ENCODE measurements around the gene AHSG.

Gene AHSG

DNA sequence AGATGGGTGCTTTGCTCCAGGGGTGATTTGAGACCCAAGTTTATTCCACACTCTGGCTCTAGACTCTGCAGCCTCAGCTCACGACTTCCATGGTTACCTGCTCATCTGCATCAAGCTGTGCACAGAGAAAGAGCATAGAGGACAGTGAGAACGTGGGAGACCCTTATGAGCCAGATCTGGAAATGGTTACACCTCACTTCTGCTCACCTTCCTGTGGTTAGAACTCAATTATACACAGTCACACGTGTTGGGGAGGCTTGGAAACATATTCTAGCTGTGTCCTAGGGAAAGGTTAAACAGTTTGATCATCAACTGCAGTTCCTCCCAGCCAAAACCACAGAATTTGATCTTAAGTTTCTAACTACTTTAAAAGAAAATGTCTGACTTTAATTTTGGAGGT lies 29.2 kb downstream of the AHSG start:
- DNase-seq (ENCODE audit: low read depth, low spot score), result no peak

DNA sequence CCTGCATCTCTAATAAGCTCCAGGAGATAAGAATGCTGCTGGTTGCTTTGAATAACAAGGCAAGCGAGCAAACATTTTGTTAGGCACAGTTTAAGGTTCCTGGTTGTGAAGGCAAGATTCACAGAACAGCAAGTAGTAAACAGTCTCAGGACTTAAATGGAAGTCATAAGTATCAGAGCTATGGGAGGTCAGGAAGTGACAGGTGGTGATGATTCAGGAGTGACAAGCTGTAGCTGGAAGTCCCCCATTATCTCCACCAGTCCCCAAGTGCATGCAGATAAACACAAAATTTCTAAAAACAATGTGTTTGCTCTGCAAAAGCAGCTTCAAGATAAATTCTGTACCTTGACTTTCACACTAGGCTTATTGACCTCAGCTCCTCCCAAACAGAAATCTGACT lies 30.6 kb downstream of the AHSG start:
- DNase-seq (ENCODE audit: low read depth, low spot score), result no peak

DNA sequence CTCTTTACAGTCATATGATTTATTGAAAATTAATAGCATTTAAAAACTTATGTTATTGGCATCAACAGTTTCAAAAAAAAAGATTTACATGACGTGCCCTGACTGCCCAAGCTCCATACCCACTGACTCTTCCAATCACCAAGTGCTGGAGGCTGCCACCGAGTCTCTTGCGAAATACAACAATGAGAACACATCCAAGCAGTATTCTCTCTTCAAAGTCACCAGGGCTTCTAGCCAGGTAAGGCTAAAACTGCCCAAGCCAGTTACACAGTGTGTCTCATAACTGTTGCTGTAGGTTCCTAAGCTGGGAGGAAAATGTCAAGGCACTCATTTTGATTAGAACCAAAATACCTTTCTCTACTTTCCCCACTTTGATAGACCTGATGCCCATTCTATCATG lies 31.8 kb downstream of the AHSG start:
- no peak for DNase-seq (ENCODE audit: low read depth, low spot score)

DNA sequence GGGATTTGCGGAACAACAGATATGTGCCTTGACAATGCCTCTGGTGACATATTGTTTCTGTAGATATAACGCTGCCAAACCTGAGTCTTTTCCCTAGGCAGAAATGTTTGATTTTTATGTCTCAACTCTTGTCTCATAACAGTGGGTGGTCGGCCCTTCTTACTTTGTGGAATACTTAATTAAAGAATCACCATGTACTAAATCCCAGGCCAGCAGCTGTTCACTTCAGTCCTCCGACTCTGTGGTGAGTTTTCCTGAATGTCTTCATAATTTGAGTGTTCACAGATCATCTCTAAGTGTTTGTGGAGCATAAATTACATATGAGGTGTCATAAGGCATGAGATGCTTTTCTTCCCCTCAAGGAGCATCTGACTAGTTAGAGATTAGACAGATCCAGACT lies 33.2 kb downstream of the AHSG start:
- no peak for DNase-seq (ENCODE audit: low read depth, low spot score)

DNA sequence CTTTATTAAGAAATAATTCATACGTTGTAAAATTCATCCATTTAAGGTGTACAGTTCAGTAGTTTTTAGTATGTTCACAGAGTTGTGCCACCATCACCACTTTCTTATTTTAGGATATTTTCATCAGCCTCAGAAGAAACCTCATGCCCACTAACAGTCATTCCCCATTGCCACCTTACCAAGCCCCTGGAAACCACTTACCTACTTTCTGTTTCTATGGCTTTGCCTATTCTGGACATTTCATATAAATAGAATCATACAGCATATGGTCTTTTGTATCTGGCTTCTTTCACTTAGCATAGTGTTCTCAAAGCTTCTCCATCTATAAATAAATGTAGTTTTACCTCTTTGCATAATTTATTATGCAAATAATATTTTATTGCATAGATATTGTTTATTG lies 34.0 kb downstream of the AHSG start:
- no peak for DNase-seq (ENCODE audit: low read depth, low spot score)

DNA sequence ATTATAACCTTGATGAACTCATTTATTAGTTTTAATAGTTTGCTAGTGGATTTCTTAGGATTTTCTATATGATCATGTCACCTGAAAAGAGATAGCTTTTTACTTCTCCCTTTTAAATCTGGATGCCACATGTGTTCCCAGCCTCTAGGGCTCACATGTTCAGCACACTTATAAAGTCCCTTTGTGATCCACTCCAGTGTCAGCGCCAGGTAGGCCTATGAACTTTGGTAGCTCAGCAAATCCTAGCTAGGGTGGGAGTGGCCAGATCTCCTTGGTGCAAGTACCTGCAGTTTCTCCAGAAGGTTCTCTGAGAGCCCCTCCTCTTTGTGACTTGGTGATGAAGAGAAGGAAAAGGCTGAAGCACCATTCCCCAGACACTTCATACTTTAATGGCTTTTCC lies 36.0 kb downstream of the AHSG start:
- DNase-seq (ENCODE audit: low read depth, low spot score), result no peak

DNA sequence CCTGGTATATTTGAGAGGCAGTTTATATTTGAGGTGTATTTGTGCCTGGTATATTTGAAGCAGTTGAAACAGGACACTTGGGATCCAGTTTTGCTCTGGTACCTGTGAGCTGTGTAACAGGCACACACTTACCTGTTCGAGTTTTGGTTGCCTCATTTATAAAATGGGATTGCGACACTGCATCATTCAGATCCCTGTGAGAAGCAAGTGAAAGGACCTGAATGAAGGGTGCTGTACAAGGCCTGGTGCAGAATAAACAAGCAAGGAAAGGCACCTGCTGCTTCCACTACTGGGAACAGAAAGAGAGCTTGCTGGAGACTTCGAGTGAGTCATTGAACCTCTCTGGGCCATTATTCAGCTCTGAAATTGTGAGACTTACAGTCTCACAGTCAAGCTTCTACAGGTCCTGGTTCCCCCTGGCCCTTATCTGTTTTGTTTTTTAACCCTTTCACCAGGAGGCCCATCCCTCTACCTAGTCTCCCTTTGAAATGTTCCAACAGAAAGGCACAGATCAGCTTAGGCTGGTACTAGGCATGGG lies 38.9 kb downstream of the AHSG start:
- DNase-seq (ENCODE audit: low read depth, low spot score), result no peak

DNA sequence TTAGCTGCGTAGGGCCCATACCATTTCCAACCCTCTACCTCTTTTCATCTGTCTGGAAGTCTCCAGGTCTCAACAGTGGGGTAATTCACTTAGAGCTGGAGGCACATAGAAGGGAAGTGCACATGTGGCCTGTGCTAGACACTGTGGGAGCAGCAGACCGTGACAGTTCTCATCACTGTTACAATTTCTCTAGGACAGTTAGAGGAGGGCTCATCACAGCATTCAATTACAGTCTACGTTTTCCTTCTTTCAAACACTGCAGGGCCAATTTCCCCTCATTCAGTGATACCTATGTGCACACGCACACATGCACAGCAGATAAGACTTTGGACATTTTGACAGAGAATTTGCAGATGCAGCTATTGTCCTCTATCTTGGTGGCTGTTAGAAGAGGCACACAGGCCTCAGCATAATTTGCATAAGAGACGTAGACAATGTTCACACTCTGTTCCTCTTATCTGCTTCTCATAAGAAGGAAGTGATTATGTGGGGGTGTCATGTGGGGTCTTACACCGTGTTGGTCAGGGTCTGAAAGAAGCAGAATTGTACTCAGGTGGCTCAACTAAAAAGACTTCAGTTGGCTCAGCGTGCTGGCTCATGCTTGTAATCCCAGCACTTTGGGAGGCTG lies 40.3 kb downstream of the AHSG start:
- DNase-seq (ENCODE audit: low read depth, low spot score), result no peak

DNA sequence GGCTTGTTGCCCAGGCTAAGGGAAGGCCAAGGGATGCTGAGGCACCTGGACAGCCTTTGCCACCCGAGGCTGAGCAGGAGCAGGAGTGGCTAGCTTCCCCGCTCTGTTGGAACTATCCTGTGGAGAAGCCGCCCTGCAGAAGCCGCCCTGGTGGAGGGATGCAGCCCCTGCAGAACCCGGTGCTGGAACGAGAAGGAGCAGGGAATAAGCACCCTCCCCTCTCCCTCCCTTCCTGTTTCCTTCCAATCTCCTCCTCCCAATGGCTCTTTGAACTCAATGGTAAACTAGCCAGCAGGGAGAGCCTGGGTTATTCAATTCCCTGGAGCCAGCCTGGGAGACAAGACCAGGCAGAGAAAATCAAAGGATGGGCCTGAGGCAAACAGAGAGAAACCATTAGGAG lies 41.1 kb downstream of the AHSG start:
- no peak for DNase-seq (ENCODE audit: low read depth, low spot score)

DNA sequence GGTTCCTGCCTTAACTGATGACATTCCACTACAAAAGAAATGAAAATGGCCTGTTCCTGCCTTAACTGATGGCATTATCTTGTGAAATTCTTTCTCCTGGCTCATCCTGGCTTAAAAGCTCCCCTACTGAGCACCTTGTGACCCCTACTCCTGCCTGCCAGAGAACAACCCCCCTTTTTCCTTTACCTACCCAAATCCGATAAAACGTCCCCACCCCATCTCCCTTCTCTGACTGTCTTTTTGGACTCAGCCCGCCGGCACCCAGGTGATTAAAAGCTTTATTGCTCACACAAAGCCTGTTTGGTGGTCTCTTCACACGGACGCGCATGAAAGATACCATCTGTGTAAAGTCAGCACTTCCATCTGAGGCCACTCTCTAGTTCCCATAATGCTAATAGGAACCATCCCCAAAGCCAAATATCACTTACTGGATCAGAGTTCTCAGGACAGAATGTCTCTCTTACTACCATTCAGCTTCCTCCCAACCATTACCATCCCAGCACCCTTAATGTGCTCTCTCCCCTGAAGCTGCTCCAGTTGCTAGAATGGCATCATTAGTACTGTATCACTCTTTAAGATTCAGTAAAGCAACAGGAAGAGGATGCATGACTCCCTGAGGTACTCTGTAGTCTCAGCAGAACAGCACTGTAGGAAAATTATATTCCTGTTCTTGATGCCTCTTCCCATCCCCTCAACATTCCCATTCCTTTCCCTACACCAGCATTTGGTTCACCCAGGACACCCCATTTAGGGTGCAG lies 50.7 kb downstream of the AHSG start:
- DNase-seq (ENCODE audit: low read depth, low spot score), result no peak

DNA sequence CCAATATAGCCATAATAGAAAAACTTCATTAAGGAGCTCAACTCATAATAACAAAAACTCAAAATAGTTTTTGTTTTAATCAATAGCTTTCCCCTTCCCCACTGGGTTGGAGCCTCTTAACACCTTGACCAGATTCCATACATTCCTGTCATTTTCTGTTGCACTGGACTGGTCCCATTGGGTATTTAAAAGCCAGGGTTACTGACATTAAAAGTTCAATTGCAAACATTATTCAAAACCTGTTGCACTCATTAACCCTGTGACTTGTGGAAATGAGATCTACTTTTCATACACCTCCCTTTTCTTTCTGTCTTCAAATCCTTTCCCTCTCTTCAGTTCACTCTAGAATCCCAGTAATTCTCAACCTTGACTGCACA lies 51.2 kb downstream of the AHSG start:
- no peak for DNase-seq (ENCODE audit: low read depth, low spot score)

DNA sequence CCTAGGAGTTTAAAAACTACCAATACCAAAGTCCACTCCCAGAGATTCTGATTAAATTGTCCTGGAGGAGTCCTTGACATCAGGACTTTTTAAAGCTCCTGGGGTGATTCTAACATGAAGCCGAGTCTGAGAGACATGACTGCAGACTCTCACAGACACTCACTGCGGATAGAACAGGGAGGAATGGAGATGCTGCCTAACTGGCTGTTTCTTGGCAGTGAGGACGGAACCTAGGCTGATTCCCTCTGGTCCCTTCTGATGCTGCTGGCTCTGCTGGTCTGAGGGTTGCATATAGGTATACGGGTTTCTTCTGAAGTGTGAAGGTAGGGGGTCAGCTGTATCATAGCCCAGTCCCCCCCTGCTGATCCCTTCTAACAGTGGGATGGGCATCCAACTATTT lies 51.6 kb downstream of the AHSG start:
- no peak for DNase-seq (ENCODE audit: low read depth, low spot score)

DNA sequence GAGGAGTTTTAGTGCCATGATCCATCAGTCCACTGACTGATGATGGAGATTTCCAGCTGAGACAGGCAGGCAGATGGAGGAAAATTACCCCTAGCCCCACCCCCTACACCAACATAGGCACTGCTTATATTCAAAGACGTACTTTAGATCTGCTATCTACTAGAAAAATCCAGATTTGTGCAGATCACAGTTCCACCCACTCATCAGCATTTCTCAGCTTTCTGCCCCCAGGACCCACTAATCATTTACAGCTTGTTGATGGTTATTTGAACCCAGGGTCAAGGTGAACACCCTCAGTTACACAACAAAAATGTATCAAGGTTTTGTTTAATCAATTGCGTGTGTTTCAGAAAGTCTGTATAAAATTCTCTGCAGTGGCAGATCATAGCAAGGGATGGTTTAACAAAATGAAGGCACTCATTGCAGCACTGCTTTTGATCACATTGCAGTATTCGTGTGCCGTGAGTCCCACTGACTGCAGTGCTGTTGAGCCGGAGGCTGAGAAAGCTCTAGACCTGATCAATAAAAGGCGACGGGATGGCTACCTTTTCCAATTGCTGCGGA lies 52.8 kb downstream of the AHSG start, which contains the start of gene HRG:
HRG (plus strand) TSS at position 390 of the 564 bp plus-strand sequence; CDS start at position 408, 18 bp downstream.
- no peak for DNase-seq (ENCODE audit: low read depth, low spot score)

DNA sequence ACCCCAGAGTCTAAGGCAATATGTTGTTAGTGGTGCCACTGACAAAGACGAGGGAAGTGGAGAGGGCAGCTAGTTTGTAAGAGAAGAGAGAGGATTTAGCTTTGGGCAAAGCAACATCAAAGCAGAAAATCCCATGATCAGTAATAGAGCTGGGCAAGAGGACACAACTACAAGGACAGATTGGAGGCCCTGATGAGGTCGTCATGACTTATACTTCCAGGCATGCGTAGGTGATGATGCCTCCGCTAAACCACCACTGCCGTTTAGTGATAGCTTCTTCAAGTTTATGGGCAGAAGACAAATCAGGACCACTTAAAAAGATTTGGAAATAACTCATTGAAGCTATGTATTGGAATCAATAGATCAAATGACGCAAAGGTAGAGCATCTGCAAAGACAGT lies 55.6 kb downstream of the AHSG start:
- DNase-seq (ENCODE audit: low read depth, low spot score), result no peak

DNA sequence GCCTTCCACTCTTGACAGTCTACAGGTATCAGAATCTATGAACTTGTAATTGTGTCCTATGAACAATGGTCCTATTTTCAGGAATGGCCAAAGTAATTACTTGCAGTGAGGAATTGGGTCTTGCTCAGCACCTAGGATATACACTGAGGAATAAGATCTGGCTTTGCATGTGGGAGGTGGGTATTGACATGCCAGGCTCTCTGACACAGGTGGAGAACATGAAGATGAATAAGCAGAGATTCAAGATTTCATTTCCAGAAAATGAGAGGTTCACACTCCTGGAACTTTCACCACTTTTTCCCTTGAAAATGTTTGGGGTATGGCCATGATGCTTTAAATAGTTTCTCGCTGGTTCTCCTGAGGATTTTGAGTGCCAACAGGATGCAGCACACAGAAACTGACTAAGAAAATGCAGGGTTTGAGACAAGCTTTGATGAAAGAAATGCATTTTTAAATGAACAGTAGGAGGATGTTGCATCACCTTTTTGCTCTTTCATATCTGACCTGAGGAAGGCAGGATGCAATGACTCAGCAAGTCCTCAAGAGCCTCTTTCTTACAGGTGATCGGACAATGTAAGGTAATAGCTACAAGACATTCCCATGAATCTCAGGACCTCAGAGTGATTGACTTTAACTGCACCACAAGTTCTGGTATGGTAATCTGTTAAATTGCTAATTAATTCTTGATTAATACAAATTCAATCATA lies 56.7 kb downstream of the AHSG start:
- no peak for DNase-seq (ENCODE audit: low read depth, low spot score)

DNA sequence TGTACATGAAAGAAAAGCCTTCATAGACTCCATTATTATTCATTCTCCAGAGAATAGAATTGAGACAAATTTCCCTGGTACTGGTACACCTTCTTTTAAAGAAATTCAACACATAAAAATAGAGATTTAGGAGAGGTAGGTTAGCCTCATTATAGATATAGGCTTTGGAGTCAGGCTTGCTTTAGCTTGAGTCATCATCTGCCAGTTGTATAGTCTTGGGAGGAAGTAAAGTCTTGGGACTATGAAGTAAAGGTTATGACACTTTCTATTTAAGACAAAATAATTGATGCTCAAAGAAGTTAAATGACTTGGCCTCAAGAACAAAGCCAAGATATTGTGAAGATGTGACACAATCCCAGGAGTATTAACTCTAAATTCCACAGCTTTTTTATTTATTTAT lies 57.3 kb downstream of the AHSG start:
- no peak for DNase-seq (ENCODE audit: low read depth, low spot score)

Data from activated CD4-positive, CD25-positive, alpha-beta regulatory T cell treated with anti-CD3 and anti-CD28 coated beads, Interleukin-2, amount 50 U/mL, for 16 hours (primary cell).